H1 (cell line): ENCODE data around the gene NT5E. TPM values are rescaled to one million over a fixed set of nuclear protein-coding genes. Genes with fewer than 3 reads are reported as not detected.

Experiments
- CTCF ChIA-PET: fragments of 300-600 bp; sonication (Branson Sonifier 250); formaldehyde crosslinking; loops from one replicate; lab custom pipeline; 2021; ENCODE audit not compliant: partially characterized antibody; lab: Charles Lee
- POLR2A ChIA-PET: fragments of 300-600 bp; sonication (Branson Sonifier 250); formaldehyde crosslinking; loops from one replicate; lab custom pipeline; 2021; ENCODE audit warnings: inconsistent platforms; ENCODE audit not compliant: partially characterized antibody; lab: Charles Lee
- DNase-seq, 2 experiments: peaks; one replicate each; pipeline versions ENCODE4 v3.0.0 to v3.0.0-alpha.2; 2010 to 2022; ENCODE audit warnings: low spot score in 2 of 2, low read depth in 1 of 2, mixed read lengths in 1 of 2
- FAIRE-seq: peaks from 2 replicates; lab custom pipeline; 2011; peaks lifted over from hg19 to GRCh38; lab: Jason Lieb, UNC
- H2AFZ ChIP-seq: 2 replicates; pipeline ENCODE4 v1.8.1; 2012; ENCODE audit warnings: low read length, inconsistent platforms
- H2AK5ac ChIP-seq: 2 replicates; pipeline ENCODE4 v1.6.1; 2013; ENCODE audit warnings: low read depth, low read length
- H2BK120ac ChIP-seq: replicated peaks from 2 replicates; pipeline ENCODE3; 2013; ENCODE audit warnings: low read depth, low read length, inconsistent platforms
- H2BK12ac ChIP-seq: 2 replicates; pipeline ENCODE4 v1.6.1; 2013; ENCODE audit warnings: low read depth, low read length
- H2BK15ac ChIP-seq: 2 replicates; pipeline ENCODE4 v1.6.1; 2013; ENCODE audit warnings: low read length
- H2BK20ac ChIP-seq: 2 replicates; pipeline ENCODE4 v1.6.1; 2013; ENCODE audit warnings: low read length
- H2BK5ac ChIP-seq: 2 replicates; pipeline ENCODE4 v1.6.1; 2013; ENCODE audit warnings: low read depth, low read length
- H3K14ac ChIP-seq: 2 replicates; pipeline ENCODE4 v1.6.1; 2013; ENCODE audit warnings: inconsistent platforms; ENCODE audit not compliant: insufficient read length
- H3K18ac ChIP-seq: 2 replicates; pipeline ENCODE4 v1.6.1; 2013; ENCODE audit warnings: low read length; ENCODE audit errors: extremely low read depth
- H3K23ac ChIP-seq: 2 replicates; pipeline ENCODE4 v1.6.1; 2013; ENCODE audit warnings: inconsistent platforms; ENCODE audit not compliant: insufficient read length
- H3K23me2 ChIP-seq: 2 replicates; pipeline ENCODE4 v1.6.1; 2013; ENCODE audit warnings: low read depth, low read length
- H3K27ac ChIP-seq: 2 replicates; pipeline ENCODE4 v1.6.1; 2011; ENCODE audit warnings: low read depth, low read length, inconsistent platforms
- H3K27me3 ChIP-seq, 4 experiments: replicated peaks in 1 of 4; 1 replicate in 1 of 4; 2 replicates in 3 of 4; pipeline versions ENCODE4 v1.6.1 to v1.8.1; 2011 to 2013; ENCODE audit warnings: low read length in 3 of 4, mild to moderate bottlenecking in 3 of 4, inconsistent platforms in 2 of 4, mixed read lengths in 2 of 4, moderate library complexity in 1 of 4; ENCODE audit not compliant: control insufficient read depth in 3 of 4, insufficient read depth in 3 of 4; ENCODE audit errors: extremely low read depth in 1 of 4
- H3K36me3 ChIP-seq, 4 experiments: 2 replicates each; pipeline versions ENCODE4 v1.6.1 to v1.8.1; 2011 to 2013; ENCODE audit warnings: mild to moderate bottlenecking in 4 of 4, low read length in 3 of 4, moderate library complexity in 2 of 4, control low read depth in 1 of 4, inconsistent platforms in 1 of 4; ENCODE audit not compliant: insufficient read depth in 4 of 4, control insufficient read depth in 2 of 4
- H3K4ac ChIP-seq: replicated peaks from 2 replicates; pipeline ENCODE3; 2013; ENCODE audit warnings: low read length, low read depth, mixed read lengths, inconsistent platforms; ENCODE audit not compliant: insufficient read length
- H3K4me1 ChIP-seq, 4 experiments: replicated peaks in 1 of 4; 1 replicate in 1 of 4; 2 replicates in 3 of 4; pipeline versions ENCODE4 v1.6.1 to v1.8.1; 2011 to 2013; ENCODE audit warnings: low read length in 3 of 4, inconsistent platforms in 2 of 4, mixed read lengths in 1 of 4; ENCODE audit not compliant: insufficient read depth in 4 of 4, control insufficient read depth in 3 of 4
- H3K4me2 ChIP-seq, 2 experiments: 2 replicates each; pipeline versions ENCODE4 v1.6.1 to v1.8.1; 2011 to 2013; ENCODE audit warnings: low read depth in 2 of 2, low read length in 2 of 2, control low read depth in 1 of 2, inconsistent platforms in 1 of 2, mild to moderate bottlenecking in 1 of 2; ENCODE audit not compliant: insufficient read depth in 1 of 2
- H3K4me3 ChIP-seq, 4 experiments: fragments of 200-600, 300-600 bp in 1 of 4; sonication (generic), shearing (Covaris generic), sonication (Bioruptor Twin) in 1 of 4; 2 replicates each; pipeline versions ENCODE4 v1.5.1 to v1.8.1; 2011 to 2016; ENCODE audit warnings: low read length in 4 of 4, low read depth in 3 of 4, control low read depth in 2 of 4, inconsistent platforms in 2 of 4, mild to moderate bottlenecking in 2 of 4, mixed read lengths in 1 of 4, moderate library complexity in 1 of 4; ENCODE audit not compliant: insufficient read depth in 2 of 4; ENCODE audit errors: extremely low read depth in 1 of 4
- H3K56ac ChIP-seq: replicated peaks from 2 replicates; pipeline ENCODE3; 2013; ENCODE audit warnings: low read depth, mild to moderate bottlenecking, mixed read lengths, low read length, inconsistent platforms; ENCODE audit not compliant: insufficient read length
- H3K79me1 ChIP-seq: 2 replicates; pipeline ENCODE4 v1.6.1; 2013; ENCODE audit warnings: low read depth, low read length, control low read depth
- H3K79me2 ChIP-seq, 2 experiments: 2 replicates each; pipeline versions ENCODE4 v1.6.1 to v1.8.1; 2012 to 2013; ENCODE audit warnings: low read length in 2 of 2, mild to moderate bottlenecking in 2 of 2, inconsistent platforms in 1 of 2; ENCODE audit not compliant: insufficient read depth in 2 of 2, control insufficient read depth in 1 of 2
- H3K9ac ChIP-seq, 4 experiments: replicated peaks in 1 of 4; 1 replicate in 1 of 4; 2 replicates in 3 of 4; pipeline versions ENCODE4 v1.6.1 to v1.8.1; 2011 to 2013; ENCODE audit warnings: low read depth in 3 of 4, low read length in 3 of 4, control low read depth in 2 of 4, mild to moderate bottlenecking in 2 of 4, moderate library complexity in 2 of 4, inconsistent platforms in 1 of 4; ENCODE audit errors: extremely low read depth in 1 of 4
- H3K9me3 ChIP-seq, 2 experiments: 2 replicates each; pipeline versions ENCODE4 v1.6.1 to v1.8.1; 2012 to 2013; ENCODE audit warnings: mild to moderate bottlenecking in 2 of 2, moderate library complexity in 2 of 2, control low read depth in 1 of 2, inconsistent platforms in 1 of 2, low read depth in 1 of 2, low read length in 1 of 2, mixed read lengths in 1 of 2; ENCODE audit not compliant: insufficient read depth in 2 of 2
- H4K20me1 ChIP-seq, 2 experiments: replicated peaks in 1 of 2; 2 replicates each; pipeline versions ENCODE3 to v1.8.1; 2011 to 2013; ENCODE audit warnings: inconsistent platforms in 2 of 2, low read length in 2 of 2, mild to moderate bottlenecking in 1 of 2; ENCODE audit not compliant: insufficient read depth in 2 of 2, control insufficient read depth in 1 of 2
- H4K5ac ChIP-seq: 2 replicates; pipeline ENCODE4 v1.6.1; 2013; ENCODE audit warnings: low read length, low read depth, mixed read lengths, inconsistent platforms; ENCODE audit not compliant: insufficient read length
- H4K8ac ChIP-seq: 2 replicates; pipeline ENCODE4 v1.8.0; 2013; ENCODE audit warnings: mild to moderate bottlenecking, moderate library complexity, low read length, inconsistent platforms; ENCODE audit not compliant: insufficient read depth; ENCODE audit errors: extremely low read depth
- H4K91ac ChIP-seq: replicated peaks from 2 replicates; pipeline ENCODE3; 2013; ENCODE audit warnings: low read length, mixed read lengths, inconsistent platforms; ENCODE audit not compliant: insufficient read length
- ASH2L ChIP-seq: fragments of 200-600, 300-600 bp; sonication (generic); IDR thresholded peaks from one replicate; pipeline ENCODE4 v1.7.1; 2017; ENCODE audit warnings: low read length
- CREB1 ChIP-seq: IDR thresholded peaks from 2 replicates; pipeline ENCODE4 v1.6.1; 2012; ENCODE audit warnings: inconsistent platforms
- HDAC6 ChIP-seq: IDR thresholded peaks from one replicate; pipeline ENCODE4 v1.7.1; 2012; ENCODE audit warnings: low read depth, mild to moderate bottlenecking, inconsistent platforms, low read length, moderate library complexity
- SIX5 ChIP-seq: IDR thresholded peaks from 2 replicates; pipeline ENCODE4 v1.6.1; 2011; ENCODE audit warnings: mild to moderate bottlenecking, low read depth, low read length
- WGBS, 2 experiments: shearing (Covaris generic) in 1 of 2; methylation state at CpG; one replicate each; pipeline versions ENCODE4 v1.1.6 to v1.1.7; 2013 to 2015; ENCODE audit warnings: low lambda C conversion rate in 2 of 2, mixed read lengths in 2 of 2, inconsistent platforms in 1 of 2, low coverage in 1 of 2, missing lambda C conversion rate in 1 of 2; ENCODE audit not compliant: insufficient replicate concordance in 2 of 2, insufficient coverage in 1 of 2, insufficient read length in 1 of 2; ENCODE audit errors: extremely low coverage in 1 of 2, missing lambda C conversion rate in 1 of 2; 5-methylcytosine and 5-hydroxymethylcytosine counted together
- polyA plus RNA-seq, 7 experiments: library from polyadenylated mRNA; depleted of rRNA in 3 of 7; stranded (reverse) in 5 of 7; unstranded in 2 of 7; fragments of >200 nt in 5 of 7; fragments of 200-250 nt in 2 of 7; gene quantifications; 1 replicate in 5 of 7; 2 replicates in 1 of 7; 4 replicates in 1 of 7; pipeline versions ENCODE4 v1.2.1 to v1.2.3, GENCODE V29; 2011 to 2013; ENCODE audit warnings: missing spikeins in 2 of 7, mixed read lengths in 2 of 7
- total RNA-seq: library from RNA; stranded (reverse); fragmentation: NEBNext Ultra II Directional; extraction: Animal tissue kit (Norgen Biotek cat#: 25700); gene quantifications from 2 replicates; pipeline ENCODE4 v1.2.1, GENCODE V29; 2021
- TF ChIP-seq, protein P1 (sequence below): IDR thresholded peaks from 2 replicates; pipeline ENCODE4 v1.6.1; 2011; ENCODE audit warnings: low read length, improper control_type of control experiment
- TF ChIP-seq, protein P2 (sequence below): IDR thresholded peaks from 2 replicates; pipeline ENCODE4 v1.6.1; 2012; ENCODE audit warnings: low read length, inconsistent platforms
- TF ChIP-seq, protein P3 (sequence below), 3 experiments: IDR thresholded peaks; 1 replicate in 2 of 3; 2 replicates in 1 of 3; pipeline versions ENCODE4 v1.5.1 to v1.6.1; 2011; ENCODE audit warnings: low read length in 3 of 3, mild to moderate bottlenecking in 3 of 3, inconsistent platforms in 2 of 3, low read depth in 1 of 3, moderate library complexity in 1 of 3; ENCODE audit not compliant: insufficient read depth in 1 of 3; ENCODE audit errors: control extremely low read depth in 1 of 3

NT5E gene
- total and polyA plus RNA-seq, 2 of the 8 experiments (the other 6 are each of a cell fraction or from before 2014, with no cell fraction given): 0.74 to 1.5 TPM

DNA sequence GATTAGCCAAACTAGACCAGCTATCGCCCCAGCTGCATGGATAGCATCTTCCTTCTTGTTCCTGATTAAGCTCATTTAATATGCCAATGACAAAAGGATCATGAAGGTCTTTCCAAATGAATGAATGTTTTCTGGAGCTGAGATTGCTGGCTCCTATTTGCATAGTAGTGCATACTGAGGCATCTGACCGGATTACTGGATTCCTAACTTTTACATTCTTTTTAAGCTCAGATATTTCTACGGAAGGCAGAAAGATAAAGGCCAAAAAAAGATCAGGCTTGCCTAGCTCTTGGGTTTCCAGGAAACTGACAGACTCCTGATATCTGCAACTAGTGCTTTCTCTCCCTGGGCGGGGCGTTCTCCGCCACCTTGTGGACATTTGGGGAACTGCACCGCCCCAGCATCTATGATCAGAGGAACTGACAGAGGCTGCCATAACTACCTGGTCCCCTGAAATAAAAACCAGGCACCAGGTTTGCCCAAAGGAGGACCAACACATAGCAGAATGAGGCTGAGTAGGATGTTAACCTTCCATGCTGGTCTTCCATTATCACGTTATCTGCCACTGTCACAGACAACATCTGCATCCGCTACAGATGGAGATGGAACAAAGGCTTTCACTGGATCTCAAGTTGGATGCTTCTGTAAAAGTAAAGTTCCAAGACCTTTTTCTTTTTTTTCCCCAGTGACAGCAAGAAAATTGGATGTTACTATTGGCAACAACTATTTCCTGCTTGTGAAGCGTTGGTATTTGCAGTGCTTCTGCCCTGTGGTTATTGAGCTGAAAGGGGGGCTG lies 33.2 kb downstream of the NT5E start:
- FAIRE-seq (peak; percentile 13), DNase-seq (peak; percentile 33 to 97)
- no peak overlapping the region for H3K14ac ChIP-seq
- no peak overlapping the region for H3K23ac ChIP-seq
- no peak overlapping the region for H3K18ac ChIP-seq
- H2BK12ac ChIP-seq: no peak overlapping the region
- POLR2A ChIA-PET: interaction anchor here (0.6 to 1.1 kb wide), 4 partner anchors 23 to 195 kb away, joined by 3 to 5 read pairs (median 3); partner anchors contain the start of gene NT5E
- no peaks in the 10 kb centered on the region for H3K4me1 ChIP-seq
- H4K20me1 ChIP-seq: no peaks in the 10 kb centered on the region
- H2BK120ac ChIP-seq: no peak overlapping the region
- no peaks in the 10 kb centered on the region for H3K9me3 ChIP-seq
- H4K5ac ChIP-seq: no peak overlapping the region
- H3K9ac ChIP-seq: no peak overlapping the region
- CTCF ChIA-PET: interaction anchor here (0.6 to 13.1 kb wide), 49 partner anchors 9 to 784 kb away, joined by 3 to 153 read pairs (median 6); partner anchors contain the start of gene NT5E
- H3K79me2 ChIP-seq: no peaks in the 10 kb centered on the region
- WGBS, 2 experiments: 40% methylated on average over 10 of the region's 10 CpGs; no CpG with 5 or more reads in 1 of the 2 experiments
- no peak overlapping the region for H2BK5ac ChIP-seq
- no peak overlapping the region for H3K4me2 ChIP-seq
- no peaks in the 10 kb centered on the region for H3K79me1 ChIP-seq
- no peak overlapping the region for H2BK20ac ChIP-seq
- H3K27me3 ChIP-seq: no peaks in the 10 kb centered on the region
- H3K4me3 ChIP-seq: no peak overlapping the region
- no peak overlapping the region for H2AK5ac ChIP-seq
- H2BK15ac ChIP-seq: no peak overlapping the region
- H3K4ac ChIP-seq: no peak overlapping the region
- no peak overlapping the region for H4K91ac ChIP-seq
- no peaks in the 10 kb centered on the region for H3K23me2 ChIP-seq
- H3K27ac ChIP-seq: no peak overlapping the region
- no peaks in the 10 kb centered on the region for H3K36me3 ChIP-seq
- peak overlapping the region; percentile 18; the same call in 1 of the 2 replicates for H2AFZ ChIP-seq
- H4K8ac ChIP-seq: no peak overlapping the region
- H3K56ac ChIP-seq: no peak overlapping the region
- TF ChIP-seq, protein P1, sequence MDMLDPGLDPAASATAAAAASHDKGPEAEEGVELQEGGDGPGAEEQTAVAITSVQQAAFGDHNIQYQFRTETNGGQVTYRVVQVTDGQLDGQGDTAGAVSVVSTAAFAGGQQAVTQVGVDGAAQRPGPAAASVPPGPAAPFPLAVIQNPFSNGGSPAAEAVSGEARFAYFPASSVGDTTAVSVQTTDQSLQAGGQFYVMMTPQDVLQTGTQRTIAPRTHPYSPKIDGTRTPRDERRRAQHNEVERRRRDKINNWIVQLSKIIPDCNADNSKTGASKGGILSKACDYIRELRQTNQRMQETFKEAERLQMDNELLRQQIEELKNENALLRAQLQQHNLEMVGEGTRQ: no peak
- TF ChIP-seq, protein P2, sequence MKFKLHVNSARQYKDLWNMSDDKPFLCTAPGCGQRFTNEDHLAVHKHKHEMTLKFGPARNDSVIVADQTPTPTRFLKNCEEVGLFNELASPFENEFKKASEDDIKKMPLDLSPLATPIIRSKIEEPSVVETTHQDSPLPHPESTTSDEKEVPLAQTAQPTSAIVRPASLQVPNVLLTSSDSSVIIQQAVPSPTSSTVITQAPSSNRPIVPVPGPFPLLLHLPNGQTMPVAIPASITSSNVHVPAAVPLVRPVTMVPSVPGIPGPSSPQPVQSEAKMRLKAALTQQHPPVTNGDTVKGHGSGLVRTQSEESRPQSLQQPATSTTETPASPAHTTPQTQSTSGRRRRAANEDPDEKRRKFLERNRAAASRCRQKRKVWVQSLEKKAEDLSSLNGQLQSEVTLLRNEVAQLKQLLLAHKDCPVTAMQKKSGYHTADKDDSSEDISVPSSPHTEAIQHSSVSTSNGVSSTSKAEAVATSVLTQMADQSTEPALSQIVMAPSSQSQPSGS: no peak
- TF ChIP-seq SIX5: no peak
- no peak for TF ChIP-seq HDAC6
- TF ChIP-seq, protein P3, sequence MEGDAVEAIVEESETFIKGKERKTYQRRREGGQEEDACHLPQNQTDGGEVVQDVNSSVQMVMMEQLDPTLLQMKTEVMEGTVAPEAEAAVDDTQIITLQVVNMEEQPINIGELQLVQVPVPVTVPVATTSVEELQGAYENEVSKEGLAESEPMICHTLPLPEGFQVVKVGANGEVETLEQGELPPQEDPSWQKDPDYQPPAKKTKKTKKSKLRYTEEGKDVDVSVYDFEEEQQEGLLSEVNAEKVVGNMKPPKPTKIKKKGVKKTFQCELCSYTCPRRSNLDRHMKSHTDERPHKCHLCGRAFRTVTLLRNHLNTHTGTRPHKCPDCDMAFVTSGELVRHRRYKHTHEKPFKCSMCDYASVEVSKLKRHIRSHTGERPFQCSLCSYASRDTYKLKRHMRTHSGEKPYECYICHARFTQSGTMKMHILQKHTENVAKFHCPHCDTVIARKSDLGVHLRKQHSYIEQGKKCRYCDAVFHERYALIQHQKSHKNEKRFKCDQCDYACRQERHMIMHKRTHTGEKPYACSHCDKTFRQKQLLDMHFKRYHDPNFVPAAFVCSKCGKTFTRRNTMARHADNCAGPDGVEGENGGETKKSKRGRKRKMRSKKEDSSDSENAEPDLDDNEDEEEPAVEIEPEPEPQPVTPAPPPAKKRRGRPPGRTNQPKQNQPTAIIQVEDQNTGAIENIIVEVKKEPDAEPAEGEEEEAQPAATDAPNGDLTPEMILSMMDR (IDR thresholded peaks at IDR 0.05; ENCODE audit: control extremely low read depth in 1 of 3, insufficient read depth in 1 of 3, low read depth in 1 of 3, low read length in 3 of 3): peak; percentile 86 to 96 (median 92)
- no peak for TF ChIP-seq ASH2L
- no peak for TF ChIP-seq CREB1
